A673 (cell line): ENCODE results near the gene TMEM132C. TPM values are rescaled to one million over a fixed set of nuclear protein-coding genes. Genes with fewer than 3 reads are reported as not detected.

Experiments
- BruUV-seq: library from RNA; stranded (reverse); fragments of 400-500 nt; replicated peaks from 2 replicates; lab custom pipeline; 2021; lab: Mats Ljungman, UMichigan
- CTCF ChIA-PET: fragments of 300-600 bp; sonication (Branson Sonifier 250); formaldehyde crosslinking; loops from one replicate; lab custom pipeline; 2022; ENCODE audit warnings: antibody characterized with exemption; lab: Charles Lee
- POLR2A ChIA-PET: fragments of 300-600 bp; sonication (Branson Sonifier 250); formaldehyde crosslinking; loops from one replicate; lab custom pipeline; 2022; ENCODE audit warnings: antibody characterized with exemption; ENCODE audit not compliant: low non-redundant PET; lab: Charles Lee
- DNase-seq: peaks from one replicate; pipeline ENCODE4 v3.0.0-alpha.2; 2015; ENCODE audit warnings: low spot score
- H3K27ac ChIP-seq: fragments of 200-600 bp; sonication (generic); 2 replicates; pipeline ENCODE4 v1.5.1; 2016; ENCODE audit warnings: mixed run types, low read depth, mild to moderate bottlenecking, mixed read lengths, antibody characterized with exemption, low read length; ENCODE audit not compliant: poor library complexity, severe bottlenecking
- H3K27me3 ChIP-seq: fragments of 200-600 bp; sonication (generic); replicated peaks from 2 replicates; pipeline ENCODE4 v1.6.1; 2017; ENCODE audit warnings: mixed run types, low read depth, mild to moderate bottlenecking, mixed read lengths, antibody characterized with exemption, low read length; ENCODE audit not compliant: insufficient read depth, poor library complexity
- H3K36me3 ChIP-seq: fragments of 200-600 bp; sonication (generic); 2 replicates; pipeline ENCODE4 v1.6.1; 2016; ENCODE audit warnings: mixed run types, mild to moderate bottlenecking, mixed read lengths, antibody characterized with exemption, low read length; ENCODE audit not compliant: insufficient read depth, poor library complexity, severe bottlenecking
- H3K4me1 ChIP-seq: fragments of 200-600 bp; sonication (generic); 2 replicates; pipeline ENCODE4 v1.6.1; 2017; ENCODE audit warnings: mixed run types, mild to moderate bottlenecking, mixed read lengths, antibody characterized with exemption, low read length; ENCODE audit not compliant: insufficient read depth, poor library complexity, severe bottlenecking
- H3K4me3 ChIP-seq: fragments of 200-600 bp; sonication (generic); 2 replicates; pipeline ENCODE4 v1.5.1; 2016; ENCODE audit warnings: low read depth, mixed run types, mild to moderate bottlenecking, mixed read lengths, low read length; ENCODE audit not compliant: poor library complexity, severe bottlenecking
- H3K9me3 ChIP-seq: fragments of 200-600 bp; sonication (generic); 2 replicates; pipeline ENCODE4 v1.6.1; 2016; ENCODE audit warnings: mixed run types, low read depth, mild to moderate bottlenecking, mixed read lengths, antibody characterized with exemption, low read length; ENCODE audit not compliant: poor library complexity, severe bottlenecking
- CTCF ChIP-seq: fragments of 300-800, 200-600 bp; sonication (generic); conservative IDR thresholded peaks from 2 replicates; pipeline ENCODE4 v1.5.1; 2017; ENCODE audit warnings: low read depth, mild to moderate bottlenecking, antibody characterized with exemption, low read length, moderate library complexity, mixed read lengths
- EZH2 ChIP-seq: fragments of 200-600 bp; sonication (generic); IDR thresholded peaks from 2 replicates; pipeline ENCODE4 v1.6.1; 2017; ENCODE audit warnings: borderline replicate concordance, low read depth, mild to moderate bottlenecking, mixed read lengths, antibody characterized with exemption, low read length; ENCODE audit not compliant: poor library complexity, severe bottlenecking
- intact Hi-C: fragments of 100-400 bp; cut with micrococcal nuclease; formaldehyde crosslinking; loops from one replicate; pipeline ENCODE4 v1.10.0; 2022; ENCODE audit not compliant: unreplicated experiment
- total RNA-seq: library from RNA; stranded (reverse); gene quantifications from 2 replicates; pipeline ENCODE4 v1.2.3, GENCODE V29; 2021

TMEM132C gene
- total RNA-seq, 1 experiment from 2014 or later: not detected

GRCh38 chr12:128613837-128614590, 347.0 kb downstream of the TMEM132C start:
- DNase-seq: no peak
- intact Hi-C loops: no loop called here
- POLR2A ChIA-PET: no interaction called here
- Histone ChIP-seq H3K4me1 (no peaks in the 10 kb centered on the region), H3K36me3 (no peaks in the 10 kb centered on the region), H3K9me3 (no peaks in the 10 kb centered on the region), H3K27ac (no peak overlapping the region), H3K4me3 (no peak overlapping the region), H3K27me3 (peaks cover 10% of the 10 kb centered on the region)
- TF ChIP-seq CTCF (no peak), EZH2 (no peak)
- no TSS peak for BruUV-seq
- CTCF ChIA-PET: no interaction called here

GRCh38 chr12:128617304-128617833, 350.4 kb downstream of the TMEM132C start:
- intact Hi-C loops: no loop called here
- DNase-seq: no peak
- Histone ChIP-seq H3K36me3 (no peaks in the 10 kb centered on the region), H3K4me1 (no peaks in the 10 kb centered on the region), H3K27ac (no peak overlapping the region), H3K27me3 (peaks cover 24% of the 10 kb centered on the region), H3K9me3 (no peaks in the 10 kb centered on the region), H3K4me3 (no peak overlapping the region)
- ChIA-PET POLR2A (no interaction called here), CTCF (no interaction called here)
- no peak for TF ChIP-seq EZH2
- TF ChIP-seq CTCF: no peak
- BruUV-seq: no TSS peak

GRCh38 chr12:128619263-128619662, 352.3 kb downstream of the TMEM132C start:
- POLR2A ChIA-PET: no interaction called here
- no peak for DNase-seq
- CTCF ChIA-PET: no interaction called here
- H3K36me3 ChIP-seq: no peaks in the 10 kb centered on the region
- no peak for TF ChIP-seq CTCF
- no peak for TF ChIP-seq EZH2
- intact Hi-C loops: no loop called here
- no peak overlapping the region for H3K4me3 ChIP-seq
- H3K27ac ChIP-seq: no peak overlapping the region
- no TSS peak for BruUV-seq
- peaks cover 24% of the 10 kb centered on the region for H3K27me3 ChIP-seq
- H3K4me1 ChIP-seq: no peaks in the 10 kb centered on the region
- no peaks in the 10 kb centered on the region for H3K9me3 ChIP-seq
